Right ventricle myocardium superior (tissue), 1 donor: ENCODE data around the gene PITPNM3. TPM values are rescaled to one million over a fixed set of nuclear protein-coding genes. Genes with fewer than 3 reads are reported as not detected.

Experiments
- ATAC-seq: fragments of 200-7000 bp; cut with Tn5 transposase; one replicate; pipeline ENCODE4 v1.9.1; 2020; ENCODE audit warnings: mild to moderate bottlenecking; ENCODE audit not compliant: poor library complexity
- DNase-seq: peaks from one replicate; pipeline ENCODE4 v3.0.0-alpha.2; 2020
- intact Hi-C: fragments of 100-400 bp; cut with DNase I; formaldehyde crosslinking; loops from one replicate; pipeline ENCODE4 v1.11.2; 2022
- total RNA-seq: library from RNA; stranded (reverse); fragmentation: NEBNext Ultra II Directional; extraction: Animal tissue kit (Norgen Biotek cat#: 25700); gene quantifications from one replicate; pipeline ENCODE4 v1.2.1, GENCODE V29; 2021
- donor health status: DM: no; HTN: yes; CAD: no; lungs with severe emphysema.

Gene PITPNM3
- total RNA-seq, 1 donor from 2014 or later, result 0.27 TPM

DNA sequence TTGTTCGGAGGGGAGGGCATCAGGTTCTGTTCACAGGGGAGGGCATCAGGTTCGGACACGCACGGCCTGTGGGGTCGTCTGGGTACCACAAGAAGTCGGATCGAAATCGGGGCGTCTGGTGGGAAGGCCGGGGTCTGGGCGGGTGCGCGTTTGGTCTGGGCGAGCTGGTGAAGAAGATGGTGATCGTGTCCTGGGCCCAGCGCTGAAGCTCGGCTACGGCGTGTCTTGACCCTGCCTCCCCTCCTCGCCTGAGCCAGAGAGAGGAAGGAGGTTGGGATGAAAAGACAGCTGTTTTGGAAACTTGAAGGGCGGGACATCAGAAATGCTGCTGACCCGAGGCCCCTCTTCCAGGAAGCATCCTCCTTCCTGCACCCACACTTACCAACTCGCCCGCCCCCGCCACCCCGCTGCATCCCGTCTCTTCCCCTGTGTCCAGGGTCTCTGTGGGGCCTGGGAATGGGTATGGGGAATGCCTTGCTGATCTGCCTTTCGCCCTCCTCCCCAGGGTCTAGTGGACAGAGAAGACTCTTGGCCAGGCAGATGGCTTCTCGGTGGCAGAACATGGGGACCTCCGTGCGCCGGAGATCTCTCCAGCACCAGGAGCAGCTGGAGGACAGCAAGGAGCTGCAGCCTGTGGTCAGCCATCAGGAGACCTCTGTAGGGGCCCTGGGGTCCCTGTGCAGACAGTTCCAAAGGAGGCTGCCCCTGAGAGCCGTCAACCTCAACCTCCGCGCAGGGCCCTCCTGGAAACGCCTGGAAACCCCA lies 111.6 kb downstream of the PITPNM3 start:
- peak; percentile 59 for DNase-seq
- intact Hi-C loops, result no loop called here
- ATAC-seq, result no peak

DNA sequence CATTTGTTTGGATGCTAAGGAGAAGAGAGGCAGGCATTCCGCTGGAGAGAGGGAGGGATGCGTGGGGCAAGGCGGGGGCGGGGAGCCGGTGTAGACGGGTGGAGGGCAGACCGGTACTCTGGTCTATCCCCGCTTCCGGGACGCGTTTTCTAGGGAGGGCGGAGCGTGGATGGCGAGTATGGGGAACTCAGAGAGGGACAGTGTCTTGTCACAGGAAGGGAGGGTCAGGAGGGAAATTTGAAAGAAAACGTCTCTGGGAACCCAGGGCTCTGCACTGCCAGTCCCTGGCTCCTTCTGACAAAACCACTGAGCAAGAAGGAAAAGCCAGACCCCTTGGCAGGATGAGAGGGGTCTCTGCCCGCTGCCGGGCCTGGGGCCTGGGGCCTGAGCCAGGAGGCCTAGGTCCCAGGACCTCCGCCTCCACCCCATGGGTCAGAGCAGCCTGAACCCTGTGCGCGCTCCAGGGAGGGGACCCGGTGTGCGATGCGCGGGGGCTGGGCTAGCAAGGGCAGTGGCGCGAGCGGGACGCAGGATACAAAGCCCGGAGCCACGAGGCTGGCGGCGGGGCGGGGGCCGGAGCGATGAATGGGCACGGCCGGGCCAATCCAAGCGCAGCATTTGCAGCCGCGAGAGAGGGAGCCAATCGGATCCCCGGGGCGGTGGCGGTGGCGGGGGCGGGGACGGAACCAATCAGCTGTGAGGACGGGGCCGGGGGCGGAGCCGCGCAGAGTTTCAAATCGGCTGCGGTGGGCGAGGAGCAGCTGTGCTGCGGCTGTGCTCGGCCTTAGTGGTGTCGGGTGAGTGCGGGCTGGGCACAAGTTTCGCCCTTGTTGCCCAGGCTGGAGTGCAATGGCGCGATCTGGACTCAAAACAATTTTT lies 112.4 kb downstream of the PITPNM3 start, which contains the start of gene PIMREG:
PIMREG (plus strand) TSS at position 764 of the 879 bp plus-strand sequence. CDS start 656 bp downstream, outside the sequence.
- ATAC-seq (peak; percentile 100), DNase-seq (peak; percentile 96)
- intact Hi-C loops, result no loop called here

DNA sequence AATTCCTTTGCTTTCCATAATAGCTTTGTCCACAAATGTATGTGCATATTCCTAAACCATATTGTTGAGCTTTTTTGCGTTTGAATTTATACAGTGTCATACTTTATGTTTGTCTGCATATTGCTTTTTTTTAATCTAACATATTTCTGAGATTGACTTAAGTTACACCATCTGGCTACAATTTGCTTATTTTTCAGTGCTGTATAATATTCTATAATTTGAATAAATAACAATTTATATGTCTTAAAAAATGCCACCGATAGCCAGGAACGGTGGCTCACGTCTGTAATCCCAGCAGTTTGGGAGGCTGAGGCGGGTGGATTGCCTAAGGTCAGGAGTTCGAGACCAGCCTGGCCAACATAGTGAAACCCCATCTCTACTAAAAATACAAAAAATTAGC lies 113.6 kb downstream of the PITPNM3 start:
- ATAC-seq, result no peak
- DNase-seq, result no peak
- intact Hi-C loops, result no loop called here

- intact Hi-C loops, result loop anchor here (5.0 kb wide), 1 partner anchor 853 kb away; no protein-coding TSS in a partner anchor
- DNase-seq (no peak), ATAC-seq (no peak)
Measured at GRCh38 chr17:6439951-6440350, 116.4 kb downstream of the PITPNM3 start.

GRCh38 chr17:6437956-6438355 lies 118.4 kb downstream of the PITPNM3 start:
- intact Hi-C loops, result loop anchor here (5.0 kb wide), 1 partner anchor 851 kb away; no protein-coding TSS in a partner anchor
- DNase-seq (no peak), ATAC-seq (no peak)

- DNase-seq (no peak), ATAC-seq (no peak)
- intact Hi-C loops, result loop anchor here (5.0 kb wide), 1 partner anchor 850 kb away; no protein-coding TSS in a partner anchor
Measured at GRCh38 chr17:6437466-6437865, 118.9 kb downstream of the PITPNM3 start.

- intact Hi-C loops, result loop anchor here (5.0 kb wide), 1 partner anchor 849 kb away; no protein-coding TSS in a partner anchor
- ATAC-seq (peak; percentile 90), DNase-seq (no peak)
Measured at GRCh38 chr17:6435968-6436367, 120.4 kb downstream of the PITPNM3 start.

GRCh38 chr17:6435051-6435450 lies 121.3 kb downstream of the PITPNM3 start, which contains the start of gene AIPL1:
Gene AIPL1 (minus strand): TSS chr17:6435121. CDS start chr17:6435104, 17 bp downstream.
- ATAC-seq, result no peak
- intact Hi-C loops, result loop anchor here (5.0 kb wide), 1 partner anchor 848 kb away; no protein-coding TSS in a partner anchor

DNA sequence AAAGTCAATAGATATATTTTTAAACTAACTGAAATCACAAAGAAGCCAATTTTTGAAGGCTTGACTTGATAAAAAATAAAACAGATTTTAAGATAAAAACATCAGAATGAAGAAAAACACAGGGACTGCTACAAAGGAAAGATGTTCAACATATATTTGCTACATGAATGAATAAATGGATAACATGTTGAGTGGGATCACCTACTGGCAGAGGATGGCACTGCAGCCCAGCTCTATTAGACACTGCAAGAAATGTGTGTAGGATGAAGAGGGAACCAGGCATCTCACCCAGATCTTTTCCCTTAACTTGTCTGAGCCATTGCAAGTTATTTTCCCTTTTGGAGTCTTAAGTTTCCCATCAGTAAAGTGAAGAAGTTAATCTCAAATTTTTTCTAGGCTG lies 125.6 kb downstream of the PITPNM3 start:
- intact Hi-C loops, result no loop called here
- no peak for DNase-seq
- no peak for ATAC-seq

More at GRCh38 chr17:6435051-6435450, 121.3 kb downstream of the PITPNM3 start, which contains the start of gene AIPL1:
- no peak for DNase-seq

DNA sequence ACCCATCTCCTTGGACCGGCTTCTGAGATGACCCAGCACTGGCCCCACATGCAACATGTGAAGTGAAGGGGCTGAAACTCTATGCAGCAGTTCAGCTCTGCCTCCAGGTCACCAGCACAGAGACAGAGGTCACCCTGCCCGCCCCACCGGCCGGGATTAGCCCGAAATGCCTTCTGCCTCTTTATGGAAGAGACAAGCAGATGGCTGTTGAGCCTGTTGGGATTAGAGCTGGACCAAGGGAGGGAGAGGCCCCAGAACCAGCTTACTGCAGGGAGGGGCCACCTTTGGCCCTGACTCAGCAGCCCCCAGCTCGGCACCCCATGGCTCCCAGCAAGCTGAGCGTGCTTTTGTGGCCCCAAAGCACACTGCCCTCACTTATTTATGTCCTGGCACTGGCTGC lies 127.1 kb downstream of the PITPNM3 start:
- ATAC-seq (no peak), DNase-seq (no peak)
- intact Hi-C loops, result no loop called here

- intact Hi-C loops, result no loop called here
- no peak for DNase-seq
- no peak for ATAC-seq
Measured at GRCh38 chr17:6428207-6428965, 128.0 kb downstream of the PITPNM3 start.

DNA sequence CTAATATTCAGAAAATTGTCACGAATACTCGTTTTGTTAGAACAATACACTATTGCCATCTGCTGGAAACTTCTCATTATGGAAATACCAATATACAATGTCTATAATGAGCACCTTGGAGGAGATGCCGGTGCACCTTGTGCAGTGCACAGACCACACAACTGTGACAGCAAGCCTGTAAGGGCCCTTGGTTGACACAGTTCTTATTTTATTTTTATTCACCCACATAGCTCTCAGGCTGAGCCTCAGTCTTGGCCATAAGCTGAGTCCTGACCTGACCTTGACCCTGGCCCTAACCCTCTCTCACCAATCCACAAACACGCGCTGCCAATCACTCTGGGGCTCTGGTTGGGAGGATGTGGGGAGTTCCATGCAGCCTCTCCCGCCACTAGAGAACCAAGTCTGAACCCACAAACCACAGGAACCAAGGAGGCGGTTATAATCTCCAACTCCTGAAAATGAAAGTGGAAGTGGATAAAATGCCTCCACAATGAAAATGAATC lies 129.0 kb downstream of the PITPNM3 start:
- ATAC-seq, result no peak
- DNase-seq, result no peak
- intact Hi-C loops, result no loop called here

- ATAC-seq (no peak), DNase-seq (no peak)
- intact Hi-C loops, result no loop called here
Measured at GRCh38 chr17:6426356-6427101, 129.8 kb downstream of the PITPNM3 start.

DNA sequence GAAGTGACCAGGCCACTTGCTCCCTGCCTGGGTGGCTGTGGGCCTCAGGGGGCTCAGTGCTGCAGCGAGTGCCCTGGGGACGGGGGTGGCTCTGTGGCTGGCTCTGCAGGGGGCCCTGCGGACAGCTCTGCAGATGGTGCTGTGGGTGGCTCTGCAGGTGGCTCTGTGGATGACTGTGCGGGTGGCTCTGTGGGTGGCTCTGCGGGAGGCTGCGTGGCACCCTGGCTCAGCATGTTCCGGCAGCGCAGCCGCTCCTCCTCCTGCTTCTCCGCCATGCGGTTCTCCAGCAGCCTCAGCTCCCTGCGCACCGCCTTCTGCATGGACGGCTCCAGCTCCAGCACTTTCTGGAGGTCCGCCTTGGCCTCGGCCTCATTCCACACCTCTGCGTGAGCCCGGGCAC lies 130.9 kb downstream of the PITPNM3 start:
- no peak for DNase-seq
- intact Hi-C loops, result no loop called here
- no peak for ATAC-seq

GRCh38 chr17:6423931-6424330 lies 132.4 kb downstream of the PITPNM3 start:
- no peak for DNase-seq
- intact Hi-C loops, result loop anchor here (2.0 kb wide), 1 partner anchor 837 kb away; no protein-coding TSS in a partner anchor
- ATAC-seq, result no peak

- intact Hi-C loops, result loop anchor here (2.0 kb wide), 1 partner anchor 836 kb away; no protein-coding TSS in a partner anchor
- ATAC-seq (no peak), DNase-seq (no peak)
Measured at GRCh38 chr17:6422654-6423241, 133.6 kb downstream of the PITPNM3 start.
